Measurements from ENCODE around the gene ERVFRD-1. TPM values are rescaled to one million over a fixed set of nuclear protein-coding genes. Genes with fewer than 3 reads are reported as not detected.

The ERVFRD-1 gene
- total RNA-seq, 2 donors from 2014 or later = not detected

DNA sequence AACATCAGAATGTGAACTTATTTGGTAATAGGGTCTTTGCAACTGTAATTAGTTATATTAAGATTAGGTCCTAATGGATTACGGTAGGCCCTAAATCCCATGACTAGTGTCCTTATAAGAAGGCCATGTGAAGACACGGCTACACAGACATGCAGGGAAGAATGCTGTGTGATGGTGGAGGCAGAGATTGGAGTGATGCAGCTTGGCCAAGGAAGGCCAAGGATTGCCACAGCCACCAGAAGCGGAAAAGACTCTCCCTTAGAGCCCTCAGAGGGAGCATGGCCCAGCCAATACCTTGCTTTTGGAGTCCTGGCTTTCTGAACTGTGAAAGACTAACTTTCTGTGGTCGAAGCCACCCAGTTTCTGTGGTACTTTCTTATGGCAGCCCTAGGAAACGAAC is 27.6 kb downstream of the ERVFRD-1 start:
- no peak for DNase-seq
- WGBS, 2 experiments (ENCODE audit: insufficient coverage in 1 of 2, insufficient read length in 1 of 2) = 91 to 100% methylated on average over 4 to 5 of the region's 5 CpGs
- H3K9me3 ChIP-seq (ENCODE audit: control insufficient read depth, low read length) = no peaks in the 10 kb centered on the region
- H3K27ac ChIP-seq (ENCODE audit: low read depth, low read length) = no peak overlapping the region
- Mint-ChIP-seq H3K4me1 (no peaks in the 10 kb centered on the region), H3K4me3 (no peak overlapping the region), H3K27me3 (ENCODE audit: insufficient read depth) (peaks cover 3% of the 10 kb centered on the region), H3K36me3 (ENCODE audit: low read depth) (no peaks in the 10 kb centered on the region), H3K27ac (no peak overlapping the region), H3K9me3 (no peaks in the 10 kb centered on the region)
- H3K27me3 ChIP-seq (ENCODE audit: control insufficient read depth, insufficient read depth, low read length, poor library complexity, severe bottlenecking) = no peaks in the 10 kb centered on the region
- H3K9ac ChIP-seq (ENCODE audit: extremely low read depth, low read length, poor library complexity, severe bottlenecking) = no peak overlapping the region
- TF ChIP-seq, protein P1, sequence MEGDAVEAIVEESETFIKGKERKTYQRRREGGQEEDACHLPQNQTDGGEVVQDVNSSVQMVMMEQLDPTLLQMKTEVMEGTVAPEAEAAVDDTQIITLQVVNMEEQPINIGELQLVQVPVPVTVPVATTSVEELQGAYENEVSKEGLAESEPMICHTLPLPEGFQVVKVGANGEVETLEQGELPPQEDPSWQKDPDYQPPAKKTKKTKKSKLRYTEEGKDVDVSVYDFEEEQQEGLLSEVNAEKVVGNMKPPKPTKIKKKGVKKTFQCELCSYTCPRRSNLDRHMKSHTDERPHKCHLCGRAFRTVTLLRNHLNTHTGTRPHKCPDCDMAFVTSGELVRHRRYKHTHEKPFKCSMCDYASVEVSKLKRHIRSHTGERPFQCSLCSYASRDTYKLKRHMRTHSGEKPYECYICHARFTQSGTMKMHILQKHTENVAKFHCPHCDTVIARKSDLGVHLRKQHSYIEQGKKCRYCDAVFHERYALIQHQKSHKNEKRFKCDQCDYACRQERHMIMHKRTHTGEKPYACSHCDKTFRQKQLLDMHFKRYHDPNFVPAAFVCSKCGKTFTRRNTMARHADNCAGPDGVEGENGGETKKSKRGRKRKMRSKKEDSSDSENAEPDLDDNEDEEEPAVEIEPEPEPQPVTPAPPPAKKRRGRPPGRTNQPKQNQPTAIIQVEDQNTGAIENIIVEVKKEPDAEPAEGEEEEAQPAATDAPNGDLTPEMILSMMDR (conservative IDR thresholded peaks at IDR 0.05) = no peak
- no peak overlapping the region for H3K4me3 ChIP-seq (ENCODE audit: low read length)
- no peaks in the 10 kb centered on the region for H3K36me3 ChIP-seq (ENCODE audit: control insufficient read depth, insufficient read depth, low read length)
- no peaks in the 10 kb centered on the region for H3K4me1 ChIP-seq (ENCODE audit: control insufficient read depth, insufficient read depth, low read length)

DNA sequence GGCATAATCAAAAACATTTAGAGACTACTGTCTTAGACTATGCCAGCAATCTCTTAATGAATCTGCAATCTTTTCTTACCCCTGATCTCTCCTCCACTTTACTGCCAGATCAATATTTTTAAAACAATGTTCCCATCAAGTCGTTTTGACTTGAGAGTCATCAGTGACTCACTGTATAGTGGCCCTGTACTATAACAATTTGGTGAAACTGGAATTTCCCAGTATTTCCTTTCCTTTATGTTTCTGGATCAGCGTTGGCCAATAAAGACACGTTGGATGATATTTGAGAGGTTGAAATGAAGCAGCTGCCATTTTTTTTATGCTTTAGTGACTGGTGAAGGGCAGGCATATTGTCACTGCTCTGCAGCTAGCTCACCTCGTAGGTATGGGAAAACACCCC is 28.0 kb downstream of the ERVFRD-1 start:
- no peaks in the 10 kb centered on the region for H3K9me3 ChIP-seq (ENCODE audit: control insufficient read depth, low read length)
- no peaks in the 10 kb centered on the region for H3K36me3 ChIP-seq (ENCODE audit: control insufficient read depth, insufficient read depth, low read length)
- no peak overlapping the region for H3K4me3 ChIP-seq (ENCODE audit: low read length)
- H3K27me3 ChIP-seq (ENCODE audit: control insufficient read depth, insufficient read depth, low read length, poor library complexity, severe bottlenecking) = no peaks in the 10 kb centered on the region
- Mint-ChIP-seq H3K36me3 (ENCODE audit: low read depth) (no peaks in the 10 kb centered on the region), H3K4me1 (no peaks in the 10 kb centered on the region), H3K27me3 (ENCODE audit: insufficient read depth) (peaks cover 3% of the 10 kb centered on the region), H3K27ac (no peak overlapping the region), H3K9me3 (no peaks in the 10 kb centered on the region), H3K4me3 (no peak overlapping the region)
- TF ChIP-seq, protein P1 (conservative IDR thresholded peaks at IDR 0.05) = no peak
- 93% methylated on average over 4 of the region's 4 CpGs; no CpG with 5 or more reads in 1 of the 2 experiments for WGBS, 2 experiments (ENCODE audit: insufficient coverage in 1 of 2, insufficient read length in 1 of 2)
- no peak overlapping the region for H3K27ac ChIP-seq (ENCODE audit: low read depth, low read length)
- DNase-seq = no peak
- H3K9ac ChIP-seq (ENCODE audit: extremely low read depth, low read length, poor library complexity, severe bottlenecking) = no peak overlapping the region
- no peaks in the 10 kb centered on the region for H3K4me1 ChIP-seq (ENCODE audit: control insufficient read depth, insufficient read depth, low read length)

DNA sequence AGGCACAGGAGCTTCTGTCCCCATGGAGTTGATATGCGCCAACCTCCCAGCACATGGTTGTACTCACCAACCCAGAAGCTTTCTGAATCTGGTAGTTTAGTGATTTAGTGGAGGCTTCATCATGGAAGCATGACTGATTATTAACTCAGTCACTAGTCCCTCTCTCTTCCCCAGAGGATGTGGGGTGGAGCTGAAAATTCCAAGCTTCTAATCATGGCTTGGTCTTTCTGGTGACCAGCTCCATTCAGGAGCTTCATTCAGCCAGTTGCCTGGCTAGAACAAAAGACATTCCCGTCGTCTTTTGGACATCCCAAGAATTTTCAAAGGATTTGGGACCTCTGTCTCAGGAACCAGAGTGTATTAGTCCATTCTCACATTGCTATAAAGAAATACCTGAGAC is 31.2 kb downstream of the ERVFRD-1 start:
- Mint-ChIP-seq H3K27ac (no peak overlapping the region), H3K4me1 (no peaks in the 10 kb centered on the region), H3K36me3 (ENCODE audit: low read depth) (no peaks in the 10 kb centered on the region), H3K4me3 (no peak overlapping the region), H3K27me3 (ENCODE audit: insufficient read depth) (no peaks in the 10 kb centered on the region), H3K9me3 (no peaks in the 10 kb centered on the region)
- Histone ChIP-seq H3K27ac (ENCODE audit: low read depth, low read length) (no peak overlapping the region), H3K4me3 (ENCODE audit: low read length) (no peak overlapping the region), H3K9me3 (ENCODE audit: control insufficient read depth, low read length) (no peaks in the 10 kb centered on the region), H3K36me3 (ENCODE audit: control insufficient read depth, insufficient read depth, low read length) (no peaks in the 10 kb centered on the region), H3K27me3 (ENCODE audit: control insufficient read depth, insufficient read depth, low read length, poor library complexity, severe bottlenecking) (no peaks in the 10 kb centered on the region), H3K9ac (ENCODE audit: extremely low read depth, low read length, poor library complexity, severe bottlenecking) (no peak overlapping the region), H3K4me1 (ENCODE audit: control insufficient read depth, insufficient read depth, low read length) (no peaks in the 10 kb centered on the region)
- no peak for DNase-seq
- TF ChIP-seq, protein P1 (conservative IDR thresholded peaks at IDR 0.05) = no peak
- 75 to 77% methylated on average over 3 of the region's 3 CpGs for WGBS, 2 experiments (ENCODE audit: insufficient coverage in 1 of 2, insufficient read length in 1 of 2)
